OCI-LY1 (cell line): Measurements from ENCODE around the gene FGR.

Experiments used
- H2AFZ ChIP-seq: fragments of 200-600 bp; sonication (generic), shearing (Covaris generic); 2 replicates; pipeline ENCODE4 v1.6.0; 2014; ENCODE audit warnings: antibody characterized with exemption, mild to moderate bottlenecking, low read length
- H3F3A ChIP-seq: fragments of 200-600 bp; sonication (generic), shearing (Covaris generic); 2 replicates; pipeline ENCODE4 v1.6.0; 2014; ENCODE audit warnings: mild to moderate bottlenecking, antibody characterized with exemption, low read length, moderate library complexity; ENCODE audit not compliant: insufficient read depth
- H3K27ac ChIP-seq: fragments of 200-600 bp; sonication (generic); 2 replicates; pipeline ENCODE4 v1.5.1; 2014; ENCODE audit warnings: low read length, mixed run types, mild to moderate bottlenecking, low read depth; ENCODE audit not compliant: poor library complexity, severe bottlenecking
- H3K27me3 ChIP-seq: fragments of 200-600 bp; sonication (generic); 2 replicates; pipeline ENCODE4 v1.6.0; 2014; ENCODE audit warnings: antibody characterized with exemption, mild to moderate bottlenecking, low read length, moderate library complexity; ENCODE audit not compliant: insufficient read depth
- H3K36me3 ChIP-seq: fragments of 200-600 bp; sonication (generic); 2 replicates; pipeline ENCODE4 v1.6.1; 2014; ENCODE audit warnings: mild to moderate bottlenecking, antibody characterized with exemption, low read length, moderate library complexity, mixed read lengths; ENCODE audit not compliant: insufficient read depth
- H3K4me1 ChIP-seq: fragments of 200-600 bp; sonication (generic); 2 replicates; pipeline ENCODE4 v1.5.1; 2014; ENCODE audit warnings: mild to moderate bottlenecking, low read length, moderate library complexity; ENCODE audit not compliant: insufficient read depth, severe bottlenecking
- H3K4me2 ChIP-seq: fragments of 200-600 bp; sonication (generic), shearing (Covaris generic); 2 replicates; pipeline ENCODE4 v1.6.1; 2014; ENCODE audit warnings: low read length
- H3K4me3 ChIP-seq: fragments of 200-600 bp; sonication (generic); 2 replicates; pipeline ENCODE4 v1.5.1; 2014; ENCODE audit warnings: low read length, low read depth, mild to moderate bottlenecking, mixed read lengths; ENCODE audit not compliant: poor library complexity, severe bottlenecking
- H3K79me2 ChIP-seq: fragments of 200-600 bp; shearing (Covaris generic); 2 replicates; pipeline ENCODE4 v1.6.1; 2016; ENCODE audit warnings: mixed run types, low read length, mixed read lengths; ENCODE audit not compliant: insufficient read depth
- H3K9ac ChIP-seq: fragments of 200-600 bp; sonication (generic), shearing (Covaris generic); 2 replicates; pipeline ENCODE4 v1.6.1; 2014; ENCODE audit warnings: mild to moderate bottlenecking, low read length, mixed read lengths
- H3K9me2 ChIP-seq: fragments of 200-600 bp; sonication (generic), shearing (Covaris generic); 2 replicates; pipeline ENCODE4 v1.6.1; 2014; ENCODE audit warnings: low read depth, mild to moderate bottlenecking, low read length, mixed read lengths
- H3K9me3 ChIP-seq: fragments of 200-600 bp; shearing (Covaris generic); 2 replicates; pipeline ENCODE4 v1.6.1; 2014; ENCODE audit warnings: low read length, mixed read lengths
- H4K20me1 ChIP-seq: fragments of 200-600 bp; sonication (generic), shearing (Covaris generic); 2 replicates; pipeline ENCODE4 v1.6.0; 2016; ENCODE audit warnings: mild to moderate bottlenecking, low read length; ENCODE audit not compliant: insufficient read depth
- EZH2 ChIP-seq: fragments of 200-600 bp; sonication (generic), shearing (Covaris generic); IDR thresholded peaks from 2 replicates; pipeline ENCODE4 v1.8.0; 2017; ENCODE audit warnings: borderline replicate concordance, mixed run types, mild to moderate bottlenecking, antibody characterized with exemption, low read length, moderate library complexity, mixed read lengths
- TF ChIP-seq, protein P1 (sequence below): fragments of 200-600 bp; sonication (generic), shearing (Covaris generic); IDR thresholded peaks from 2 replicates; pipeline ENCODE4 v1.5.1; 2017; ENCODE audit warnings: mild to moderate bottlenecking, antibody characterized with exemption, low read length, moderate library complexity, mixed read lengths

FGR gene

DNA sequence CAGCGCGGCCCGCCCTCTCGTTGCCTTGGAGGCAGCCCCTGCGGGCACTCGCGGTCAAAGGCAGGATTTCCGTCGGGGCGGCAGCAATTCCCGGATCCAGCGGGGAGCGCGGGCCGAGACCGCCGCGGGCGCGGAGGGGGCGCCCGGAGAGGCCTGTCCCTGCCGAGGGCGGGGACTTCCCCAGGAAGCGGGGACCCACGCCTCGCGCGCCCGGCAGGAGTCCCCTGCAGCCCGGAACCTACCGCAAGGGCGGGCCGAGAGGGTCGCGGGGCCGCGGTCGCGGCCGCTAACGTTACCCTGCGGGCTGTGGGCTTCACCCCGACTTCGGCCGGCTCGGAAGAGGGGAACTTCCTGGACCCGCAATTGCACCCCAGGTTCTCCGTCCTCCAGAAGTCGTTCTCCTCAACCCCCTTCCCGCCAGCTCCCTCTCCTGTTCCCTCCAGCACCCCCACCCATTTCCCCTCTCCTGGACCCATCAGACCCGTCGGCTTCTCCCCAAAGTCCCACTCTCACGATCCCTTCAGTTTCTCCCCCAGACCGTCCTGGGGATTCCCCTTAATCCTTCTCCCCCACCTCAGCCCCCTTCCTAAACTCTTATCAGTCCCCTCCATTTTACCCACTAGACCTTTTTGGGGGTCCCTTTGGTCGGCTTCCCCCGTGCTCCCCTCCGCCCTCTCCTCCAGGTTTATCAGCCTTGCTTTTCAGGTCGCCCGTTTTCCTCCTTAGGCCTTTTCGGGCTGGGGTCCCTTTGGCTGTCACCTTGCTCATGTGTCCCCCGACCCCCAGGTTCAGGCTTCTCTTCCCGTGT lies 604 bp downstream of the FGR start:
- Histone ChIP-seq H4K20me1 (no peaks in the 10 kb centered on the region), H3K9me2 (no peaks in the 10 kb centered on the region), H3K36me3 (no peaks in the 10 kb centered on the region; the same call in 1 of the 2 replicates), H3K4me1 (peaks cover 43% of the 10 kb centered on the region), H3K9me3 (no peaks in the 10 kb centered on the region), H3K4me3 (peak overlapping the region; percentile 23), H2AFZ (no peak overlapping the region), H3F3A (no peaks in the 10 kb centered on the region), H3K4me2 (peak overlapping the region; percentile 30), H3K27ac (no peak overlapping the region), H3K9ac (no peak overlapping the region; the same call in 1 of the 2 replicates), H3K79me2 (no peaks in the 10 kb centered on the region), H3K27me3 (peaks cover 15% of the 10 kb centered on the region; the same call in 1 of the 2 replicates)
- TF ChIP-seq, protein P1, sequence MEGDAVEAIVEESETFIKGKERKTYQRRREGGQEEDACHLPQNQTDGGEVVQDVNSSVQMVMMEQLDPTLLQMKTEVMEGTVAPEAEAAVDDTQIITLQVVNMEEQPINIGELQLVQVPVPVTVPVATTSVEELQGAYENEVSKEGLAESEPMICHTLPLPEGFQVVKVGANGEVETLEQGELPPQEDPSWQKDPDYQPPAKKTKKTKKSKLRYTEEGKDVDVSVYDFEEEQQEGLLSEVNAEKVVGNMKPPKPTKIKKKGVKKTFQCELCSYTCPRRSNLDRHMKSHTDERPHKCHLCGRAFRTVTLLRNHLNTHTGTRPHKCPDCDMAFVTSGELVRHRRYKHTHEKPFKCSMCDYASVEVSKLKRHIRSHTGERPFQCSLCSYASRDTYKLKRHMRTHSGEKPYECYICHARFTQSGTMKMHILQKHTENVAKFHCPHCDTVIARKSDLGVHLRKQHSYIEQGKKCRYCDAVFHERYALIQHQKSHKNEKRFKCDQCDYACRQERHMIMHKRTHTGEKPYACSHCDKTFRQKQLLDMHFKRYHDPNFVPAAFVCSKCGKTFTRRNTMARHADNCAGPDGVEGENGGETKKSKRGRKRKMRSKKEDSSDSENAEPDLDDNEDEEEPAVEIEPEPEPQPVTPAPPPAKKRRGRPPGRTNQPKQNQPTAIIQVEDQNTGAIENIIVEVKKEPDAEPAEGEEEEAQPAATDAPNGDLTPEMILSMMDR = no peak
- TF ChIP-seq EZH2 = no peak

DNA sequence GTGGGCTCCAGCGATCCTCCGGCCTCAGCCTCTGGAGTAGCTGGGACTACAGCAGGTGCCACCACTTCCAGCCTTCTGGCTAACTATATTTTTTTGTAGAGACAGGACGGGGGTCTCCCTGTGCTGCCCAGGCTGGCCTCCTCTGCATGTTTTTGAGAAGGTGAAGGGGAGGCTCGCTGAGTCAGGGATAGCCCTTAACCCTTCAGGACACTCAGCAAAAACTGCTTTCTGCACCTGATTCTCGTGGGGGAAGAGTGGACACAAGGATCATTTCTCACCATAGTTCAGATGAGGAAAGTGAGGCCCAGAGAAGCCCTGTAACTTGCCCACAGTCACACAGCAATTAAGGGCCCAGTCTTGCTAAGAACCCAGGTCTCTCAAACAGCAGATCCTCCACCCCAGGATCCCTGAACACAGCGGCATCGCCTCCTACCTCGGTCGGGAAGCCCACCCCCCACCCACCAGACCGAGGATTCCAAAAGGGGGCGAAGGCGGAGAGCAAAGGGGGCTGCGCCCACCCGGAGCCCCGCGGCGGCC lies 1.3 kb downstream of the FGR start:
- H3K9me2 ChIP-seq = no peaks in the 10 kb centered on the region
- H3K4me2 ChIP-seq = peak overlapping the region; percentile 30
- no peaks in the 10 kb centered on the region for H3K79me2 ChIP-seq
- peaks cover 15% of the 10 kb centered on the region; the same call in 1 of the 2 replicates for H3K27me3 ChIP-seq
- no peaks in the 10 kb centered on the region; the same call in 1 of the 2 replicates for H3K36me3 ChIP-seq
- no peak overlapping the region for H2AFZ ChIP-seq
- H3K4me3 ChIP-seq = peak overlapping the region; percentile 23
- H3F3A ChIP-seq = no peaks in the 10 kb centered on the region
- H3K27ac ChIP-seq = no peak overlapping the region
- H3K4me1 ChIP-seq = peaks cover 46% of the 10 kb centered on the region
- H3K9ac ChIP-seq = no peak overlapping the region; the same call in 1 of the 2 replicates
- TF ChIP-seq EZH2 = no peak
- TF ChIP-seq, protein P1 = no peak
- no peaks in the 10 kb centered on the region for H3K9me3 ChIP-seq
- H4K20me1 ChIP-seq = no peaks in the 10 kb centered on the region

DNA sequence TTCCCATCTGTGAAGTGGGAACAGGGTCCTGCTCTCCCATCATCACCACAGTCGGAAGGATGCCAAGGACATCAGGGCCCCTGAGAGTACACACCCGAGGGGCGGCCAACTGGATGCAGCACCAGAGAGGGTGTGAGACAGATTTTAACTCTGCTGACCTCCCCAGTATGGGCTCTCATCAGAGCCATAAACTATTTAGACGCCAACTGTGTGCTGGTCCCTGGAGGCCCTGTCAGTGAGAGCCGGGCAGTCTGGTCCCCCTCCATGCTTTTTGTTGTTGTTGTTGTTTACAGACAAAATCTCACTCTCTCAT lies 1.7 kb downstream of the FGR start:
- H3K4me1 ChIP-seq = peaks cover 50% of the 10 kb centered on the region
- no peaks in the 10 kb centered on the region for H3K9me3 ChIP-seq
- H3K27ac ChIP-seq = no peak overlapping the region
- H3K9ac ChIP-seq = no peak overlapping the region
- no peaks in the 10 kb centered on the region; the same call in 1 of the 2 replicates for H3K36me3 ChIP-seq
- no peak overlapping the region for H2AFZ ChIP-seq
- no peaks in the 10 kb centered on the region for H3K9me2 ChIP-seq
- H3K4me3 ChIP-seq = no peak overlapping the region
- peaks cover 15% of the 10 kb centered on the region; the same call in 1 of the 2 replicates for H3K27me3 ChIP-seq
- H3K79me2 ChIP-seq = no peaks in the 10 kb centered on the region
- no peak overlapping the region for H3K4me2 ChIP-seq
- H3F3A ChIP-seq = no peaks in the 10 kb centered on the region
- no peaks in the 10 kb centered on the region for H4K20me1 ChIP-seq
- TF ChIP-seq, protein P1 = no peak
- TF ChIP-seq EZH2 = no peak
